ENCODE results near the gene ABL1. TPM values are rescaled to one million over a fixed set of nuclear protein-coding genes. Genes with fewer than 3 reads are reported as not detected.

ABL1 gene
- total RNA-seq, 1 experiment from 2014 or later = 67.5 TPM

- Mint-ChIP-seq H3K4me1 (ENCODE audit: insufficient read depth, unreplicated experiment) (no peaks in the 10 kb centered on the region), H3K27ac (ENCODE audit: low read depth, unreplicated experiment) (no peak overlapping the region), H3K4me3 (ENCODE audit: unreplicated experiment) (no peak overlapping the region), H3K36me3 (ENCODE audit: insufficient read depth, unreplicated experiment) (no peaks in the 10 kb centered on the region), H3K9me3 (ENCODE audit: unreplicated experiment) (no peaks in the 10 kb centered on the region), H3K27me3 (ENCODE audit: insufficient read depth, unreplicated experiment) (peaks cover 16% of the 10 kb centered on the region)
- POLR2A ChIA-PET = no interaction called here
- no TSS peak for BruUV-seq (replicated peaks)
- CTCF ChIA-PET = interaction anchor here (0.8 kb wide), 1 partner anchor 505 kb away, joined by 3 read pairs; no protein-coding TSS in a partner anchor
- no peak for DNase-seq (ENCODE audit: unreplicated experiment)
- TF ChIP-seq CTCF (IDR thresholded peaks at IDR 0.05; ENCODE audit: unreplicated experiment) = no peak
- intact Hi-C loops (cut with micrococcal nuclease) = no loop called here
These were observed 79.5 kb downstream of the ABL1 start for GRCh38 chr9:130914417-130915095.

- Mint-ChIP-seq H3K27ac (ENCODE audit: low read depth, unreplicated experiment) (no peak overlapping the region), H3K9me3 (ENCODE audit: unreplicated experiment) (no peaks in the 10 kb centered on the region), H3K4me1 (ENCODE audit: insufficient read depth, unreplicated experiment) (no peaks in the 10 kb centered on the region), H3K36me3 (ENCODE audit: insufficient read depth, unreplicated experiment) (no peaks in the 10 kb centered on the region), H3K4me3 (ENCODE audit: unreplicated experiment) (no peak overlapping the region), H3K27me3 (ENCODE audit: insufficient read depth, unreplicated experiment) (peaks cover 16% of the 10 kb centered on the region)
- CTCF ChIA-PET = interaction anchor here (0.8 kb wide), 1 partner anchor 504 kb away, joined by 3 read pairs; no protein-coding TSS in a partner anchor
- TF ChIP-seq CTCF (IDR thresholded peaks at IDR 0.05; ENCODE audit: unreplicated experiment) = no peak
- no peak for DNase-seq (ENCODE audit: unreplicated experiment)
- no TSS peak for BruUV-seq (replicated peaks)
- POLR2A ChIA-PET = no interaction called here
- intact Hi-C loops (cut with micrococcal nuclease) = no loop called here
These were observed 80.0 kb downstream of the ABL1 start for GRCh38 chr9:130915096-130915447.

- H3K9me3 Mint-ChIP-seq (ENCODE audit: unreplicated experiment) = no peaks in the 10 kb centered on the region
- intact Hi-C loops (cut with micrococcal nuclease) = no loop called here
- DNase-seq (ENCODE audit: unreplicated experiment) = no peak
- CTCF ChIA-PET = interaction anchor here (0.7 to 1.0 kb wide), 2 partner anchors 101 to 826 kb away, joined by 3 to 4 read pairs; no protein-coding TSS in a partner anchor
- no peak overlapping the region for H3K4me3 Mint-ChIP-seq (ENCODE audit: unreplicated experiment)
- H3K4me1 Mint-ChIP-seq (ENCODE audit: insufficient read depth, unreplicated experiment) = no peaks in the 10 kb centered on the region
- TF ChIP-seq CTCF (IDR thresholded peaks at IDR 0.05; ENCODE audit: unreplicated experiment) = no peak
- peaks cover 21% of the 10 kb centered on the region for H3K27me3 Mint-ChIP-seq (ENCODE audit: insufficient read depth, unreplicated experiment)
- no TSS peak for BruUV-seq (replicated peaks)
- POLR2A ChIA-PET = no interaction called here
- H3K36me3 Mint-ChIP-seq (ENCODE audit: insufficient read depth, unreplicated experiment) = no peaks in the 10 kb centered on the region
- H3K27ac Mint-ChIP-seq (ENCODE audit: low read depth, unreplicated experiment) = no peak overlapping the region
These were observed 82.3 kb downstream of the ABL1 start for GRCh38 chr9:130917168-130917960.

GRCh38 chr9:130918101-130918825 lies 83.2 kb downstream of the ABL1 start:
- Mint-ChIP-seq H3K27ac (ENCODE audit: low read depth, unreplicated experiment) (no peak overlapping the region), H3K36me3 (ENCODE audit: insufficient read depth, unreplicated experiment) (no peaks in the 10 kb centered on the region), H3K4me1 (ENCODE audit: insufficient read depth, unreplicated experiment) (no peaks in the 10 kb centered on the region), H3K27me3 (ENCODE audit: insufficient read depth, unreplicated experiment) (peaks cover 30% of the 10 kb centered on the region), H3K4me3 (ENCODE audit: unreplicated experiment) (no peak overlapping the region), H3K9me3 (ENCODE audit: unreplicated experiment) (no peaks in the 10 kb centered on the region)
- POLR2A ChIA-PET = interaction anchor here (1.3 kb wide), 1 partner anchor 10 kb away, joined by 3 read pairs; no protein-coding TSS in a partner anchor
- no TSS peak for BruUV-seq (replicated peaks)
- intact Hi-C loops (cut with micrococcal nuclease) = no loop called here
- no peak for TF ChIP-seq CTCF (IDR thresholded peaks at IDR 0.05; ENCODE audit: unreplicated experiment)
- DNase-seq (ENCODE audit: unreplicated experiment) = no peak
- CTCF ChIA-PET = interaction anchor here (1.0 kb wide), 1 partner anchor 100 kb away, joined by 3 read pairs; no protein-coding TSS in a partner anchor
